ENCODE results near the gene STARD3NL.

DNA sequence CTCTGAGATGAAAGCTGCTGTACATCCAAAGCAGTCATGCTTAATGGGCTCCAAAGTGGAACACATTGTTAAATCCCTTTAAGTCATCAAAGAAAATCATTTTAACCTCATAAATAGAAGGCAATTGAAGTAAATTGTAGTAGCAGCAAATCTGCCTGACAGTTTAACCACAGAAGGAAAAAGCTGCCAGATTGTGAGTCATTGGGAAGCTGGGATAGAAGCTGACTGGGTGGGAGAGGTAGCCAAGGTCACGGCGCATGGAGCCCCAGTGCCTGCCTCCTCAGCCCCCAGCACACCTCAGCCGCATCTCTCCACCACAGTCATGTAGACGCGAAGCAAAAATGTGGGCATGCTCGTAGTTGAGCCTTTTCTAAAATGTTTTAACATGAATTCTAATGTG, 51.3 kb downstream of the STARD3NL start:
- TF ChIP-seq EZH2 (IDR thresholded peaks at IDR 0.05) (no peak), POLR2AphosphoS5 (IDR thresholded peaks at IDR 0.05; ENCODE audit: borderline replicate concordance, low read depth, low read length) (no peak)
